Measurements from ENCODE around the gene LRIF1. TPM values are rescaled to one million over a fixed set of nuclear protein-coding genes. Genes with fewer than 3 reads are reported as not detected.
"Not testable (repeated sequence)": the region's sequence is repeated elsewhere in the genome, so short reads cannot be mapped to it uniquely, and the experiment has no call there.

Gene LRIF1
- total RNA-seq, result 9.7 and 10.9 TPM in 2 replicates
- long read RNA-seq, transcript LRIF1-201 (4 exons, 3,475 nt), result major isoform, 6 of 25 reads
- long read RNA-seq, partial matches to known transcripts, result 7 of 25 reads
- long read RNA-seq, other reads (novel, unspliced or antisense), result 8 of 25 reads

- Mint-ChIP-seq H3K27ac (ENCODE audit: unreplicated experiment) (peak within 1 kb of the TSS; percentile 95), H3K4me1 (peaks cover 12% of the 10 kb centered on the region), H3K4me3 (peak within 1 kb of the TSS; percentile 90), H3K9me3 (peaks cover 20% of the 10 kb centered on the region), H3K27me3 (ENCODE audit: low read depth) (peaks cover 20% of the 10 kb centered on the region), H3K36me3 (ENCODE audit: low read depth) (peaks cover 22% of the 10 kb centered on the region)
- DNase-seq (ENCODE audit: low read depth, low spot score), result peak; percentile 82
- peak; percentile 57 for TF ChIP-seq CTCF (conservative IDR thresholded peaks at IDR 0.05)
Observed at GRCh38 chr1:110963691-110964454, at the start of gene LRIF1. LRIF1 (minus strand) TSS chr1:110963922; CDS start chr1:110963688, 234 bp downstream.

GRCh38 chr1:111008031-111008430, 44.3 kb upstream of the LRIF1 start:
- no peaks in the 10 kb centered on the region for H3K4me1 Mint-ChIP-seq

GRCh38 chr1:111006556-111006955, 42.8 kb upstream of the LRIF1 start:
- Mint-ChIP-seq H3K9me3 (peaks cover 27% of the 10 kb centered on the region), H3K4me1 (no peaks in the 10 kb centered on the region), H3K27ac (ENCODE audit: unreplicated experiment) (no peak overlapping the region), H3K4me3 (no peak overlapping the region), H3K36me3 (ENCODE audit: low read depth) (peaks cover 3% of the 10 kb centered on the region), H3K27me3 (ENCODE audit: low read depth) (peaks cover 22% of the 10 kb centered on the region)
- TF ChIP-seq CTCF (conservative IDR thresholded peaks at IDR 0.05), result no peak
- DNase-seq (ENCODE audit: low read depth, low spot score), result no peak

More at GRCh38 chr1:111008031-111008430, 44.3 kb upstream of the LRIF1 start:
- Mint-ChIP-seq H3K27me3 (ENCODE audit: low read depth) (peaks cover 31% of the 10 kb centered on the region), H3K4me3 (no peak overlapping the region), H3K9me3 (peaks cover 31% of the 10 kb centered on the region), H3K36me3 (ENCODE audit: low read depth) (peaks cover 6% of the 10 kb centered on the region), H3K27ac (ENCODE audit: unreplicated experiment) (no peak overlapping the region)
- DNase-seq (ENCODE audit: low read depth, low spot score), result no peak
- TF ChIP-seq CTCF (conservative IDR thresholded peaks at IDR 0.05), result no peak

- not testable (repeated sequence) for H3K4me1 Mint-ChIP-seq; H3K27ac Mint-ChIP-seq (ENCODE audit: unreplicated experiment); H3K4me3 Mint-ChIP-seq; DNase-seq (ENCODE audit: low read depth, low spot score); H3K36me3 Mint-ChIP-seq (ENCODE audit: low read depth)
- Mint-ChIP-seq H3K27me3 (ENCODE audit: low read depth) (peaks cover 72% of the 10 kb centered on the region), H3K9me3 (peaks cover 14% of the 10 kb centered on the region)
Observed at GRCh38 chr1:110999607-111000006, 35.9 kb upstream of the LRIF1 start.

GRCh38 chr1:110992329-110992728, 28.6 kb upstream of the LRIF1 start:
- not testable (repeated sequence) for H3K27ac Mint-ChIP-seq (ENCODE audit: unreplicated experiment); H3K9me3 Mint-ChIP-seq; H3K36me3 Mint-ChIP-seq (ENCODE audit: low read depth); H3K4me3 Mint-ChIP-seq; DNase-seq (ENCODE audit: low read depth, low spot score); H3K4me1 Mint-ChIP-seq
- TF ChIP-seq CTCF (conservative IDR thresholded peaks at IDR 0.05), result peak; percentile 58
- H3K27me3 Mint-ChIP-seq (ENCODE audit: low read depth), result peaks cover 82% of the 10 kb centered on the region

- peaks cover 74% of the 10 kb centered on the region for H3K27me3 Mint-ChIP-seq (ENCODE audit: low read depth)
- H3K4me3 Mint-ChIP-seq; H3K27ac Mint-ChIP-seq (ENCODE audit: unreplicated experiment); DNase-seq (ENCODE audit: low read depth, low spot score); H3K9me3 Mint-ChIP-seq; H3K4me1 Mint-ChIP-seq; H3K36me3 Mint-ChIP-seq (ENCODE audit: low read depth): not testable (repeated sequence)
- peak; percentile 21 for TF ChIP-seq CTCF (conservative IDR thresholded peaks at IDR 0.05)
Observed at GRCh38 chr1:110991295-110991694, 27.6 kb upstream of the LRIF1 start.

Data from neural crest cell (in vitro differentiated cells).